GM12865 (cell line): ENCODE data around the gene LPAR1.

Experiments
- DNase-seq: peaks from one replicate; pipeline ENCODE4 v3.0.0; 2010; ENCODE audit warnings: low read depth
- H3K4me3 ChIP-seq: 2 replicates; pipeline ENCODE4 v1.5.1; 2011; ENCODE audit warnings: mild to moderate bottlenecking, low read depth, low read length, control low read depth
- CTCF ChIP-seq: IDR thresholded peaks from 2 replicates; pipeline ENCODE4 v1.5.1; 2011; ENCODE audit warnings: low read length, control low read depth, low read depth, inconsistent platforms; ENCODE audit not compliant: insufficient read depth; ENCODE audit errors: missing control alignments

The LPAR1 gene

GRCh38 chr9:111038331-111039230, at the start of gene LPAR1:
LPAR1 (minus strand) TSS chr9:111038470; CDS start chr9:110972117, 66,353 bp downstream.
- peak; percentile 40 for DNase-seq
- peak within 1 kb of the TSS; percentile 83 for H3K4me3 ChIP-seq
- TF ChIP-seq CTCF, result no peak

GRCh38 chr9:111078391-111079038, 40.2 kb upstream of the LPAR1 start:
- no peak overlapping the region for H3K4me3 ChIP-seq
- TF ChIP-seq CTCF, result no peak
- DNase-seq, result peak; percentile 82

- no peak overlapping the region for H3K4me3 ChIP-seq
- TF ChIP-seq CTCF, result no peak
- peak; percentile 63 for DNase-seq
Measured at GRCh38 chr9:111076519-111076918, 38.2 kb upstream of the LPAR1 start.

GRCh38 chr9:111076042-111076441, 37.8 kb upstream of the LPAR1 start:
- TF ChIP-seq CTCF, result no peak
- no peak for DNase-seq
- H3K4me3 ChIP-seq, result no peak overlapping the region

GRCh38 chr9:111074395-111074794, 36.1 kb upstream of the LPAR1 start:
- no peak overlapping the region for H3K4me3 ChIP-seq
- peak; percentile 30 for DNase-seq
- peak; percentile 9 for TF ChIP-seq CTCF

- DNase-seq, result no peak
- no peak overlapping the region for H3K4me3 ChIP-seq
- TF ChIP-seq CTCF, result no peak
Measured at GRCh38 chr9:111069183-111069582, 30.9 kb upstream of the LPAR1 start.

GRCh38 chr9:111068771-111069170, 30.5 kb upstream of the LPAR1 start:
- DNase-seq, result no peak
- H3K4me3 ChIP-seq, result no peak overlapping the region
- TF ChIP-seq CTCF, result no peak
